Measurements from ENCODE around the gene ATP8A2.
"Not testable (repeated sequence)": the region's sequence is repeated elsewhere in the genome, so short reads cannot be mapped to it uniquely, and the experiment has no call there.

The ATP8A2 gene

DNA sequence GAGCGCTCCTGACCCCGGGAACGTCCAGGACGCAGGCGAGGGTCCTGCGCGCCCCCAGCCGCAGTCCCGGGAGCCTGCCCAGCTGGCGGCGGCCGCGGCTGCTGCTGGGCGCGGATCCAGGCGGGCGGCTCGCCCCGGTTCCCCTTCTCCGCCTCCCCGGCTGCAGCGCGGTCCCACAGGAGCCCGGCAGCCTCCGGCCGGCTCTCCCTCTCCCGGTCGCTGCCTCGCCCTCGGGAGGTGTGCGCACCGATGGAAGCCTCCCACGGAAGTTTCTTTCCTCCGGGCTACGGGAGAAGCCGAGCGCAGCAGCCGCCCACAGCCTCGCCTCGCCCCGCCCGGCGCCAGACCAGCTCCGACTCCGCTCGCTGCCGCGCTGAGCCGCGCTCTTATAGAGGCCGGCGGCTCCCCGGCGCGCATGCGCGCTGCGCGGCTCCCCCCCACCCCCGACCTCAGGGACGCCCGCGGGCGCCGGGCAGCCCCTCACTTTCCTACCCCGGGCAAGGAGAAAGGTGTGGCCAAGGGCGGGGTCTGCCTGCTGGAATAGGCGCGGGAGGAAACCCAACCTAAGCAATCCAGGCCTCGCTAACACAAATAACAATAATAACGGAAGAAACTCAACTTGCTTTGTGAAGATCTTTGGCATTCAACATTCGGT, 680.0 kb downstream of the ATP8A2 start, which contains the start of gene SHISA2:
Gene SHISA2 (minus strand): TSS at position 360 of the 655 bp plus-strand sequence. CDS start 1,041 bp downstream, outside the sequence.
- peak; percentile 17 for DNase-seq

DNA sequence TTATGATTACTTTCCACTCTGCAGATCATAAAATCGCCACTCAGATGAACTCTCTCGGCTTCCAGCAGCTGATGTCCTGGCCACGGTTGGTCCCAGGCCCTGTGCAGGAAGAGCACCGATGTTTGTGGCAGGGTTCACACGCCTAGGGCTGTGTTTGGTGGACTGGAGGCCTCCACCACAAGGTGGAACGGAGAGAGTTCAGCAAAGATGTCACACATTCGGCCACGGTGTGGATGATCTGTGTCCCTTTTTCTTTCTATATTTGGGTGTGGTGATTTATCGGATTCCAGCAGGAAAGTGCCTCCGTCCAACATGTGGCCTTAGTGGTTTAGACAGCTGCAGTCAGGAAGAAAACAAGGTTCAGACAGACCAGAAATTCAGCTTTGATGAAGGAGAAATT, 680.6 kb downstream of the ATP8A2 start:
- DNase-seq = no peak

DNA sequence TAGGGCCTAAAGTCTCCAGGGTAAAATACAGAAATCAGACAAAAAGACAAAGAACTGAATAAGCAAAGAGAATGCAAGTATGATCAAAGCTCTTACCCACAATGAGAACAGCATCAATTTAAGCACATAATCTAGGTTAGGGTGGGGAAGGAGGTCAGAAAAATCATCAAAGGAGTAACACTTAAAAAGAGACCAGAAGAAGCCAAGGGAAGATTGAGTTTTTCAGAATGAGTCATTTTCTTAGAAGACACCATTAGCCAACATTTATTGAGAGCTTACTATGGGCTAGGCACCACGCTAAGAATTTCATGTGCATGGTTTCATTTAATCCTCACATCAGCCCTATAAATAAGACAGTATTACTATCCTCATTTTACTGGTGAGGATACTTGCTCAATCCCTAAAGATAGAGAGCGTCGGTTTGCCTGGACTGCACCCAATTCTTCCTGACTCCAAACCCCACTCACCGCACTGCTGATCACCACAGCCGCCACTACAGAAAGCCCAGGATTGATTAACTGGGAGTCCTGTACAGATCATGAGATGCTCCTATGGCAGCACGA, 681.7 kb downstream of the ATP8A2 start:
- no peak for DNase-seq

GRCh38 chr13:26054896-26055295, 683.1 kb downstream of the ATP8A2 start:
- DNase-seq = no peak

- DNase-seq = no peak
These were observed 686.9 kb downstream of the ATP8A2 start for GRCh38 chr13:26058704-26059103.

DNA sequence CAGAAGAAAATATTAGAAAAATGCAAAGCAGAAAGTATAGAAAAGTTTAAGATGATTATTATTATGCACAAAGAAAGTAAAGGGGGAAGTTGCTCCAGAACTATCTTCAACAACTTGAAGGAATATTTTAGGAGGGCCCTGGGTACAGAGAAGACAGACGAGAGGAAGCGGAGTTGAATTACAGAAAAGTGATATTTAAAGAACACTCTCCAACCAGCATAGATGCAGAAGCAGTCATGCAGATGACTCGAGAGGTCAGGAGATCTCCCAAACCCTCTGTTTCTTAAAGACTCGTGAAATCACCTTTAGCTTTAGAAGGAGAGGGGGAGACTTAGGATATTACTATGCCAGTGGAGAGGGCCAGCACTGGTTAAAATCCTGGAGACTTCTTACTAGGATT, 688.6 kb downstream of the ATP8A2 start:
- DNase-seq = no peak

GRCh38 chr13:26061256-26061655, 689.5 kb downstream of the ATP8A2 start:
- DNase-seq = no peak

DNA sequence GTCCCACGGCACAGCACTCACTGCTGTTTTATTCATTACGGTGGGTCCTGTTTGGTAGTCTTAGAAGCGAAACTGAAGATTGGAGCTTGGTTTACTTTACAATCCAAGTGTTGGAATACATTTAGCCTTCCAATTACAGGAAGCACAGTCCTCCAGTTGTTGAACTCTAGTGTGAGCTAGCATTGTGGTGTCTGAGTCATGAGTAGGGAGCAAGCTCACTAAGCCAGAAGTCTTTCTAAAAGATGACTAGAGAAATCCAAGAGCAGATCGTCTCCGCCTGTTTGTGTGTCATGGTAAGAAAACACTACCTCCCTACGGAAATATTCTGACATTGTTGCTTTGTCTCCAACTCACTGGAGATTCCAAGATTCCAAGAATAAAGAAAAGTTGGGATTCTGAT, 690.2 kb downstream of the ATP8A2 start:
- no peak for DNase-seq

DNA sequence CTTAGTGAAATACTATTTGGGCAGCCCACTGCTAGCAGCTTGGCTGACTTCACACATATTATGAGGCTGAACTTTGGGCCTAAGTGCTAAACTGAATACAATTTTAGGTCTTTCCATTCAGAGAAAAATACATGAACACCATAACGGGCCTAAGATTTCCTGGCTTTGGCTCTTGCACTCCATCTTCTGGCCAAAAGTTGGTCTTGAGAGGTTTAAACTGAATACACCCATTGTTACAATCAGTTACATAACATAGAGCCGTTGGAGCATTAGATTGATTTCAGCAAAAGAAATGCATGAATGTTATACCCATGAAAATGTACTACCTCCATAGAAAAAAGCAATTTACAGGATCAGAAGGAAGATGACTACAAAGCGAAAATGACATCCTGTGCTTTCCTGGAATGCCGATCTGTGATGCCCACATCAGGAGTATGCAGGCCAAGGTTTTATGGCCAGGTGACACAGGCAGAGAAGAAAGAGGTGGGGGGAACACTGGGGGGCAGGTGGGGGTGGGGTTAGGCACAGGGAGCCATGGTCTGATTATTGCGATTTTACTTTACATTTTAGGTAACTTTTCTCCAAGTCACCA, 691.2 kb downstream of the ATP8A2 start:
- no peak for DNase-seq

DNA sequence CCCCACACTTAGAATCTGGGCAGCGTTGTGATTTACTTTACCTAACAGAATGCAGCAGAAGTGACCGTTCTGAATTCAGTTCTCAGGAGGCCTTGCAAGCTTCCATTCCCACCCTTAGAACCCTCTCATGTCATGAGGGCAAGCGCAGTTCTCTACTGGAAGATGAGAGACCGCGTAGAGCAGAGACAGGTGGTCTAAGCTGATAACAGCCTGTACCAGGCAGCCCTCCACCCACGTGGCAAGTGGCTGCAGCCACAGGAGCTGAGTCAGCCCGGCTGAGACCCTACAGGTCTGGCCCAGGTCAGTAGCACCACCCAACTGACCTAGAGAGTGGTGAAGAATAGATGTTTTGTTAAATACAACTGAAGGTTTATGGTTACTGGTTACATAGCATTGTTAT, 694.7 kb downstream of the ATP8A2 start:
- DNase-seq = not testable (repeated sequence)

DNA sequence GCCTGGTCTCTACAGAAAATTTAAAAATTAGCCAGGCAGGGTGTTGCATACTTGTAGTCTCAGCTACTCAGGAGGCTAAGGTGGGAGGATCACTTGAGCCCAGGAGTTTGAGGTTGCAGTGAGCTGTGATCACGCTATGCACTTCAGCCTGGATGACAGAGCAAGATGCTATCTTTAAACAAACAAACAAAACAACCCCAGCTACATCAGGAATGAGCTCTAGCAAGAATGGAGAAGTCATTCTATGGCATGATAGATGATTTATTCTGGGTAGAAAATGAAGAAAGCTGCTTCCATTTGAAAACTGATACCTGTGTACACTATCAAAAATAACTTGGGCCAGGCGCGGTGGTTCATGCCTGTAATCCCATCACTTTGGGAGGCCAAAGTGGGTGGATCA, 695.8 kb downstream of the ATP8A2 start:
- DNase-seq = no peak

GRCh38 chr13:26068372-26068771, 696.6 kb downstream of the ATP8A2 start:
- not testable (repeated sequence) for DNase-seq

GRCh38 chr13:26069642-26070041, 697.9 kb downstream of the ATP8A2 start:
- DNase-seq = not testable (repeated sequence)

- no peak for DNase-seq
These were observed 699.9 kb downstream of the ATP8A2 start for GRCh38 chr13:26071691-26072090.

- DNase-seq = not testable (repeated sequence)
These were observed 700.6 kb downstream of the ATP8A2 start for GRCh38 chr13:26072335-26072734.

DNA sequence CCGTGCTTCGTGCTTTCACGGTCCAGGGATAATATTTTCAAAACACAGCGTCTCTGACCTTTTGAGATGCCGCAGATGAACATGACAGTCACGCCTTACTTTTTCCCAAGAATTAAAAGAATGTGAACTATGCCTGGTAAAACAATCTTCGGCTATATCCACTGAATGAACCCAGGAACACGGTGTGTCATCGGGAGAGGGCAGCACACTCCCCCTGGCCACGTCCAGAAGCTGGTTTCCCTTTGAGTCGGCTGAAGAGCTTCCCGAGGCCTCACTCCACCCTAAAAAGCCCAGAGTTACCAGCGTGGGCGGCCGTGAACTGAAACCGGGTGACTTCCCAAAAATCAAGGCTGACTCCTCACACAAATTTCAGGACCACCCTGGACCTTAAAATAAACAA, 702.9 kb downstream of the ATP8A2 start:
- no peak for DNase-seq
